DMS79 treated with DMSO at 0.1 percent for 48 hours (cell line): ENCODE results near the gene FNDC1.

Experiments used
- DNase-seq: peaks from one replicate; lab custom pipeline; 2025; lab: John Stamatoyannopoulos, UW

Gene FNDC1

DNA sequence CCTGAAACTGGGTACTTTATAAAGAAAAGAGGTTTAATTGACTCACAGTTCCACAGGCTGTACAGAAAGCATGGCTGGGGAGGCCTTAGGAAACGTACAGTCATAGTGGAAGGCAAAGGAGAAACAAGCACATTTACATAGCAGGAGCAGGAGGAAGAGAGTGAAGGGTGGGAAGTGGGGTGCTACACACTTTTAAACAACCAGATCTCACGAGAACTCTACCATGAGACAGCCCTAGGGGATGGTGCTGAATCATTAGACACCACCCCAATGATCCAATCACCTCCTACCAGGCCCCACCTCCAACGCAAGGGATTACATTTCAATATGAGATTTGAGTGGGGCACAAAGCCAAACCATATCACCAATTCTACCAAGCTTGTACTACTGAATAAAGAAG lies 7.4 kb upstream of the FNDC1 start:
- no peak for DNase-seq

DNA sequence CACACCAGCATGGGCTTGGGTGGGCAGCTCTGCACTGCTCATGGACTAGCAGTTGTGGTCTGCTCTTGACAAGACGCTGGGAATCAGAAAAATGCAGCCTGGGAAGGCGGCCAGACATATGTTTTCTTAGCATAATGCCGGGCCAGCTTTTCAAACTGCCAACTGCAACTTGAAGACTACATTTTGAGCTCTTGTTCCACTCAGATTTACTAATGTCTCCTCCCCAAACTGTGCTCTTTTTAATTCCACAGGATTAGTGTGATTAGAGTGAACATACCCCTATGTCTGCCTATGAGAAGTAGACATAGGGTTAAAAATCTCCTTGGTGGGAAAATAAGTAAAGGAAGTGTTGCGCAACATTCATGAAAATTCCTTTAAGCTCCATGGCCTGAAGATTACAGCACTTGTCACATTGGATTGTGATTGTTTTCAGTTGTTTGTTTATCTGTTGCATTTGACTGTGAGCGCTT lies 5.3 kb upstream of the FNDC1 start:
- DNase-seq: no peak

GRCh38 chr6:159168536-159169192 lies 536 bp upstream of the FNDC1 start:
- DNase-seq: no peak

GRCh38 chr6:159169557-159170332 lies 545 bp downstream of the FNDC1 start:
- DNase-seq: peak; percentile 28

GRCh38 chr6:159170333-159170672 lies 1.1 kb downstream of the FNDC1 start:
- DNase-seq: peak; percentile 28

GRCh38 chr6:159170999-159171712 lies 2.0 kb downstream of the FNDC1 start:
- DNase-seq: no peak

- no peak for DNase-seq
Observed at GRCh38 chr6:159172091-159172491, 2.9 kb downstream of the FNDC1 start.

GRCh38 chr6:159174263-159174969 lies 5.2 kb downstream of the FNDC1 start:
- peak; percentile 39 for DNase-seq

DNA sequence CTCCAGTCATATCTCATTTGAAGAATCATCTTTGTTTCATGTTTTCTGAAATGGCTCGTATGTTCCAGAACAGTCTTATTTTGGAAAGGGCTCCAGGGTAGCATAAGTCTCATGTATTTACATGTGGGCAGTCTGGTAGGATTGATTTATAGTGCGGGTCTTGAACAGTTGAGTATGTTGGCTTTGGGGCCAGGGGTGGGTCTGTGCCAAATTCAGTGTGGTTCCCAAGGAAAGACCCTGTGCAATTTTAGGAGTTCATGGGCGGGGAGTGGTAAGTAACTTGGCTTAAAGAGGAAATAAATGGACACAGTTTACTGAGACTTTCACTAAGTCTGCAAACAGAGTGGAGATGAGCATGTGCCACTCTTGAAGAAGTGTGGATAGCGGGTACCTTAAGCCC lies 7.7 kb downstream of the FNDC1 start:
- DNase-seq: no peak

GRCh38 chr6:159178847-159179246 lies 9.6 kb downstream of the FNDC1 start:
- DNase-seq: no peak

DNA sequence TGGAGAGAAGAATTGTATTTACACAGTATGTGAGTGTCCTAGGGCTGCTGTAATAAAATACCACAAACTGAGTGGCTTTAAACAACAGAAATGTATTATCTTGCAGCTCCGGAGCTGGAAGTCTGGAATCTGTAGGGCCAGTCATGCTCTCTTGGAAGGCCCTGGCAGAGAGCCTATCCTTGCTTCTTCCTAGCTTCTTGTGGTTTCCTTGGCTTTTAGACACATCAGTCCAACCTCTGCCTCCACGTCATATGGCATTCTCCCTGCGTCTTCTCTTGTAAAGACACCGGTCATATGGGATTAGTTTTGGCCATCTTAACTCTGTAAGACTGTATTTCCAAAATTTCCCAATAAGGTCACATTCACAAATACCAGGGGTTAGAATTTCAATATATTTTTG lies 10.8 kb downstream of the FNDC1 start:
- no peak for DNase-seq

- no peak for DNase-seq
Observed at GRCh38 chr6:159181914-159182313, 12.7 kb downstream of the FNDC1 start.

DNA sequence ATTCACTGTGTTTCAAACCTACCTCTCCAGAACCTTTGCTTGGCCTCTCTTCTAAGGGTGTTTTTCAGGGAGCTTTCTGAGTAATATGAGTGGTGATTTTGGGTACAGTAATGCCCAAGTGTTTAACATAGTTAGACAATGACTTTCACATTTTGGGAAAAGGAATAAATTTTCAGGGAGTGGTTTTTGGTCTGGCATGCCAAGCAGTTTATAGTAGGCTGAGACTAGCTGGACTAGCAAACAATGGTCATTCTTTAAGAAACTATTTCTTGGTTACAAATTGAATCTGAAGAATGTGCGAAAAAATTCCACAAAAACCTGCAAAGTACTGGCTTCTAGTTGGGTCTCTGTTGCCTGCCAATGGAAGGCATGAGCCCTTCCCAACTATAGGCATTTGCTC lies 15.4 kb downstream of the FNDC1 start:
- no peak for DNase-seq

DNA sequence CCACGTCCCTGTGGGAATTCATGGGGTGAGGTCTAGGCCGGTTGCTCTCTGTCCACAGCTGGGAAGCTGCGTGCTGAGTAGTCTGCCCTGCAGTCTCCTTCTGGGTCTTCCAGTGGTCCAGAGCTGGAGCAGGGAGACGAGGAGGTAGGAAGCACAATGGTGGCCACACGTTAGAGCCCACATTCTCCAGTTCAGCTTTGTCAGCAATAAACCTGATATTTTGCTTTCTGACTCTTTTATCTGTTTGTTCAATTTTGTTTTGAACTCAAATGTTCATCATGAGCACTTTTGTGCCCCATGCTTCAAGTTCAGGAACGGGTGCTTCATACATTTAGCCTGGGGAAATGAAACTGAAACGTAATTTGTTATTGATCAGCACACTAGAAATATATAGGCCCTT lies 21.3 kb downstream of the FNDC1 start:
- DNase-seq: no peak

DNA sequence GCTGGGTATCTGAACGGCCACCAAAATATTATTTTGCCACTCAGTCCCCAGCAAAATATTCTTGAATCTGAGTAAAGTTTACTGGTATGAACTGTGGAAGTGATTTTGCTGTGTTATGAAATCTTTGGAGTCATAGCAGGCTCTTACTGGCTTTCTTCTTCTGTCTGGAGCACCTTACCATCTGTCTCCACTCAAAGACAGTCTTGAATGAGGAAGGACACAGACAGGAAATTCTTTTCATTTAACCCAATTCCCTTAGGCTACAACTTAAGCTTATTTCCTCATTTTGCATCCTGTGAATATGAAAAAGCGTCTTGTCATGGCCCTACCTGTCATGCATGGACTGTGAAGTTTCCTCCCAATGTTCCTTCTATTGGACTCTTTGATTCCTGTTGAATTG lies 24.7 kb downstream of the FNDC1 start:
- DNase-seq: no peak

DNA sequence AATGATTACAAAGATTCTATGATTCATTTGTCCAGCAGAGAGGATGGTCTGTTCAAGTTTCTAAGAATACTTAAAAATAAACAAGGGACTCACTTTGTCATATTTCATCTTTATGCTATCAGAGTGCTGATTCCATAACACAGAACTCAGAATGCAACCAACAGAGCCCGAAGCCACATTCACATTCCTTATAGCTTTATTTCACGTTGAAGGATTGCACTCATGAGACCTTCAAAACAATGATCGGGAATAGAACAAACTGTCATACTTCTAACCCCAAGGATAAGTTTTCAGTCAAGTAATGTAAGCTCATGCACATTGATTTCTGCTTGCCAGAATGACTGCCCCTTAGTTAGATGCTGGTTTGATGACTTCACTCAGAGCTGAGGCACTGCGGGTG lies 25.2 kb downstream of the FNDC1 start:
- no peak for DNase-seq

DNA sequence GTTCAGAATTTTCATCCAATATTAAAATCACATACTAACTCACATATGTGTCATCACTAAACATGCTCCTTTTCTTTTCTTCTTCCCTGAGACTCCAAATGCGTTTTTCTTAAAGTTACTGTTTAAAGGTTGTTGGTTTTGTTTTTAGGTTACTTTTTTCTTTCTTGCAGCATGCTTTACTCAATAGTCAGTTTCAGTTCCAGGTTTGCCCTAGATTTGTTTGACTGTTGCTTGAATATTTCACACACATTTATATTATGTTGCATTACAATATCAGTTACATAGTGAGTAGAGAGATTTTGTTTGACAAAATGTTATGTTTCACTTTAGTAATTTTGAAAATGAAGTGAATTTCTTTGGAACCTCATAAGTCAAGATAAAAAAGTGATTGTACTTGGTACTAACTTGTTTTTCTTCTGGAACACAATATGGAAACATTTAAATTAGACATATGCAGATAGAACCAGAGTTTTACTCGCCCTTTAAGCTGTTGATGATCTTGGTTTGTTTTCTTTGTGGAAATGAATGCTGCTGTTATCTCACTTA lies 27.3 kb downstream of the FNDC1 start:
- no peak for DNase-seq

GRCh38 chr6:159197251-159197650 lies 28.1 kb downstream of the FNDC1 start:
- no peak for DNase-seq

DNA sequence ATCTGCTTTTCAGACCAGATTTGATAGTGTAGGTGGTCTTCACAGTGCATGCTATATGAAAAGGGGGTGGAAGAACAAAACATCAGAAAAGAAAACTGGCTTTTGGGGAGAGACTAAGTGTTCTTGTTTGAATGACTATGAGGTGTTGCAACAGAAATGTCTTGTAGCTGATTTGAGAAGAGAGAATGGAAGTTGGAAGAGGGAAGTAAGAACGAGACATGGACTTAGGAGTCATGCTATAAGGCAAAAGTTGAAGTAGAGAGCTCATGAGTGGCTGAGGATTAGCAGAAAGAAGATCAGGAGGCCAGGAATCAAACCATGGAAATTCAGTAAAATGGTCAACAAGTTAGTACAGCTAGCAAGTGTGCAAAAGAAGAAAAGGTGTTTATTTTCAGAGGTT lies 32.1 kb downstream of the FNDC1 start:
- DNase-seq: no peak

- DNase-seq: no peak
Observed at GRCh38 chr6:159203304-159204005, 34.3 kb downstream of the FNDC1 start.

DNA sequence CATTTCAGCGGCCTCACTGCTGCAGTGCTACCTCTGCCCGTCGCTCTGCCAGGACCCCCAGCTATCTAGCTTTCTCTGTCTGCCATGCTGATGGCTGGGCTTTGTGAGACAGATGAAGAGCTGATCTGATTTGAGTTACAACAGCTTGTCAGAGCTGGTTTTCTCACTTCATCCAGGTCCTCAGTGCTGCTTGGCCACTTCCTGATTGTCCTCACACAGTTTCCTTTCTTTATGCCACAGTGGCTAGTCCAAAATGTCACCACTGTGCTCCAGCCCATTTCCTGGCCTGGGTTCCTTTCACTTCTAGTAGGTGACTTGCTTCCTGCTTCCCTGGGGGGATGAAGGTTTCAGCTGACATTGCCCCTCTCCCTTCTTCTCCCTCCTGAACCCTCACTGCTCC lies 35.4 kb downstream of the FNDC1 start:
- DNase-seq: no peak

DNA sequence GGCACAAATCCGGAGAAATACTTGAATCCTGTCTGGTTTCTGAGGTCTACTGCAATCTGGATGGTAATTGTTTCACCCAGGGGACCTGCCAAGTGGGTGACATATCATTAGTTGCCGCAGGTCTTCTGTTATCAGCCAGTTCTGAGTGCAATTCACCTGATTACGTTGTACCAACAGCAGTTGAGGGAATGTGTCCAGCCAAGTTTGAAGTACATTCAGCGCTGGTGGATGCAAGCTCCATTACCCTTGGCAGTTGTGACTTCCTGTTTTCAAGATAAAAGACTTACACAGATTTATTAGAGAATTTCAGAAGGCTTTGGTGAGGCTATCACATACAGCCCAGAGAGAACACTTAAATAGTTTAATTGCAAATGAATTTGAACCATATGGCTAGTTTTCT lies 42.8 kb downstream of the FNDC1 start:
- peak; percentile 12 for DNase-seq
